Pericardium fibroblast (primary cell): ENCODE results near the gene RALGAPB. TPM values are rescaled to one million over a fixed set of nuclear protein-coding genes. Genes with fewer than 3 reads are reported as not detected.

ENCODE experiments used
- total RNA-seq: library from RNA; depleted of rRNA; stranded (reverse); fragments of >200 nt; gene quantifications from 2 replicates; pipeline ENCODE4 v1.2.3, GENCODE V29; 2015

Gene RALGAPB
- 14.1 and 19.3 TPM in 2 replicates for total RNA-seq

GRCh38 chr20:38472513-38473366 is at the start of gene RALGAPB:
TSS of gene RALGAPB (plus strand) at chr20:38472843. CDS start at chr20:38488433, 15,590 bp downstream.

DNA sequence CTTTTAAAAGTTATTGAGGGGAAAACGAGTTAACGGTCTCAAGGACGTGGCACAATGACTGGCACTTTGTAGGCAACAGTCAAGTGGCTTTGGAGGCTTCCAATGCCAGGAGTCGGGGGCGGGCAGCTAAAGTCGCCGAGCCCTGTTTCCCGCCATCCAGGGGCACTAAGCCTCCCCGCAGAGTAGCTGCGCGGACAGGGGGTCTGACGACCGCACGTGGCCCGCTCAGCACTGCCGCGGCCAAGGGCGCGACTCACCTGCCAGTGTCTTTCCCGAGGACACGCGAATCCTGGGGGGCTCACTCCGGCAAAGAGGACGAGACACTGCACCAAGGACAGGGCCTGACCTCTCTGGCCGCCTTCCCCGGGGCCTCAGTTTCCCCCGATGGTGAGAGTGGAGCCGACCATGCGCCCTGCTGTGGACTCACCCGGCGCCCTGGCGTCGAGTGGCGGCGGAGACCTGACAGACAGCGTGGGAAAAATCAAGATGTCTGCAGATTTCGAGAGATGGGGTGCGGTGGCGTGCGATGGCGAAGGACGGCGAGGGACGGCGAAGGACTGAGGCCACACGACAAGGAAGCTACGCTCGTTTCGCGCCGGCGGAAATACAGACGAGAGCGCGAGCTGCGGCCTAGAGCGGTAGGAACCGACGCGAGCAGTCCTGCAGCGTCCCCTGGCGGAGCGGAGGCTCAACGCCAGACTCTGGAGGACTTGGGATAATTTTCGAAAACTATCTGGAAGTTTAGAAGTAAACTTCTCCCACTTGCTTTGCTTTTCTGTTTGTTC is 37.7 kb upstream of the RALGAPB start, which contains the start of gene SNHG17:
SNHG17 (minus strand) TSS at position 559 of the 785 bp plus-strand sequence.

GRCh38 chr20:38581013-38581412 is 108.4 kb downstream of the RALGAPB start, which contains the start of gene ADIG:
TSS of gene ADIG (plus strand) at chr20:38581197. CDS start at chr20:38581251, 54 bp downstream.

GRCh38 chr20:38601216-38602184 is 128.9 kb downstream of the RALGAPB start, which contains the start of gene ARHGAP40:
TSS of gene ARHGAP40 (plus strand) at chr20:38601809.

Other genes starting within 250 kb of the RALGAPB start
- gene KIAA1755, start 212.1 kb upstream of the RALGAPB start, total RNA-seq, result 1.4 and 2.7 TPM in 2 replicates
- 0.12 TPM in 1 of 2 replicates, not detected in the other for gene BPI, start 168.7 kb upstream of the RALGAPB start, total RNA-seq
- gene LBP, start 126.4 kb upstream of the RALGAPB start, total RNA-seq, result 1.1 TPM in 1 of 2 replicates, not detected in the other
- gene SNHG17, start 37.5 kb upstream of the RALGAPB start, total RNA-seq, result 22.9 and 42.4 TPM in 2 replicates
- gene ADIG, start 108.4 kb downstream of the RALGAPB start, total RNA-seq, result not detected in 2 replicates
- not detected in 2 replicates for gene ARHGAP40, start 129.0 kb downstream of the RALGAPB start, total RNA-seq